H9 (cell line): ENCODE measurements around the gene CDRT4. TPM values are rescaled to one million over a fixed set of nuclear protein-coding genes. Genes with fewer than 3 reads are reported as not detected.

Experiments
- DNase-seq: peaks from one replicate; pipeline ENCODE4 v3.0.0-alpha.2; 2017
- H2AFZ ChIP-seq: one replicate; pipeline ENCODE4 v1.6.1; 2013; ENCODE audit warnings: mild to moderate bottlenecking, low read length, control low read depth, moderate library complexity
- H2AK5ac ChIP-seq: 2 replicates; pipeline ENCODE4 v1.6.1; 2013; ENCODE audit warnings: low read length, control low read depth, mixed read lengths; ENCODE audit not compliant: insufficient read length
- H2BK120ac ChIP-seq: one replicate; pipeline ENCODE4 v1.6.1; 2013; ENCODE audit warnings: low read depth, mild to moderate bottlenecking, low read length, control low read depth, inconsistent platforms; ENCODE audit not compliant: poor library complexity, severe bottlenecking
- H2BK12ac ChIP-seq: 2 replicates; pipeline ENCODE4 v1.6.1; 2013; ENCODE audit warnings: low read length, control low read depth, mixed read lengths, low read depth; ENCODE audit not compliant: insufficient read length
- H2BK15ac ChIP-seq: 2 replicates; pipeline ENCODE4 v1.6.1; 2013; ENCODE audit warnings: low read depth, low read length, control low read depth
- H2BK20ac ChIP-seq: one replicate; pipeline ENCODE4 v1.6.1; 2013; ENCODE audit warnings: low read depth, mild to moderate bottlenecking, low read length, control low read depth, inconsistent platforms; ENCODE audit not compliant: poor library complexity, severe bottlenecking
- H2BK5ac ChIP-seq: 2 replicates; pipeline ENCODE4 v1.6.1; 2013; ENCODE audit warnings: low read length, control low read depth, mixed read lengths; ENCODE audit not compliant: insufficient read length
- H3K14ac ChIP-seq: 2 replicates; pipeline ENCODE4 v1.6.1; 2013; ENCODE audit warnings: low read length, control low read depth; ENCODE audit not compliant: insufficient read depth
- H3K18ac ChIP-seq: 2 replicates; pipeline ENCODE4 v1.6.1; 2013; ENCODE audit warnings: low read depth, mild to moderate bottlenecking, mixed read lengths, low read length, control low read depth; ENCODE audit not compliant: insufficient read length
- H3K23ac ChIP-seq: 2 replicates; pipeline ENCODE4 v1.6.1; 2013; ENCODE audit warnings: low read length, control low read depth, mixed read lengths, low read depth; ENCODE audit not compliant: insufficient read length
- H3K23me2 ChIP-seq: 2 replicates; pipeline ENCODE4 v1.6.1; 2013; ENCODE audit warnings: low read depth, mild to moderate bottlenecking, mixed read lengths, low read length, control low read depth; ENCODE audit not compliant: insufficient read length, poor library complexity, severe bottlenecking
- H3K27ac ChIP-seq: 2 replicates; pipeline ENCODE4 v1.5.1; 2013; ENCODE audit warnings: low read length, control low read depth, mixed read lengths, low read depth; ENCODE audit not compliant: insufficient read length
- H3K27me3 ChIP-seq: 2 replicates; pipeline ENCODE4 v1.6.1; 2013; ENCODE audit warnings: low read length, control low read depth, inconsistent platforms; ENCODE audit not compliant: insufficient read depth
- H3K4ac ChIP-seq: 2 replicates; pipeline ENCODE4 v1.6.1; 2013; ENCODE audit warnings: low read depth, mild to moderate bottlenecking, control low read depth, inconsistent platforms, low read length, moderate library complexity
- H3K4me1 ChIP-seq: 2 replicates; pipeline ENCODE4 v1.6.1; 2013; ENCODE audit warnings: low read length, control low read depth, inconsistent platforms; ENCODE audit not compliant: insufficient read depth
- H3K4me2 ChIP-seq: 2 replicates; pipeline ENCODE4 v1.6.1; 2013; ENCODE audit warnings: low read length, control low read depth, mixed read lengths; ENCODE audit not compliant: insufficient read length, insufficient read depth
- H3K56ac ChIP-seq: 2 replicates; pipeline ENCODE4 v1.6.1; 2013; ENCODE audit warnings: low read depth, mild to moderate bottlenecking, mixed read lengths, low read length, control low read depth; ENCODE audit not compliant: insufficient read length
- H3K79me1 ChIP-seq: 2 replicates; pipeline ENCODE4 v1.6.1; 2013; ENCODE audit warnings: low read depth, mild to moderate bottlenecking, moderate library complexity, low read length, control low read depth, inconsistent platforms; ENCODE audit not compliant: insufficient read depth, poor library complexity, severe bottlenecking
- H3K79me2 ChIP-seq: 2 replicates; pipeline ENCODE4 v1.6.1; 2013; ENCODE audit warnings: low read length, control low read depth, inconsistent platforms; ENCODE audit not compliant: insufficient read depth
- H3K9ac ChIP-seq: 2 replicates; pipeline ENCODE4 v1.6.1; 2013; ENCODE audit warnings: low read length, control low read depth, mixed read lengths; ENCODE audit not compliant: insufficient read length; ENCODE audit errors: extremely low read depth
- H3K9me3 ChIP-seq: one replicate; pipeline ENCODE4 v1.6.1; 2013; ENCODE audit warnings: low read depth, low read length, inconsistent platforms; ENCODE audit not compliant: control insufficient read depth
- H3T11ph ChIP-seq: one replicate; pipeline ENCODE4 v1.6.1; 2013; ENCODE audit warnings: mild to moderate bottlenecking, low read length, control low read depth, inconsistent platforms
- H4K20me1 ChIP-seq: one replicate; pipeline ENCODE4 v1.6.1; 2013; ENCODE audit not compliant: control insufficient read depth, insufficient read length, insufficient read depth
- H4K5ac ChIP-seq: 2 replicates; pipeline ENCODE4 v1.6.1; 2013; ENCODE audit warnings: low read depth, mild to moderate bottlenecking, mixed read lengths, low read length, control low read depth; ENCODE audit not compliant: insufficient read length
- H4K8ac ChIP-seq: replicated peaks from 2 replicates; pipeline ENCODE4 v1.6.1; 2013; ENCODE audit warnings: low read length, control low read depth, mixed read lengths, low read depth; ENCODE audit not compliant: insufficient read length
- H4K91ac ChIP-seq: 2 replicates; pipeline ENCODE4 v1.6.1; 2013; ENCODE audit warnings: low read depth, mild to moderate bottlenecking, moderate library complexity, mixed read lengths, low read length, control low read depth; ENCODE audit not compliant: insufficient read length
- H3K27ac Mint-ChIP-seq, 3 experiments: 2 replicates in 2 of 3; 3 replicates in 1 of 3; pipeline ENCODE4 v1.8.0; 2020 to 2021; ENCODE audit warnings: mixed read lengths in 3 of 3, mild to moderate bottlenecking in 1 of 3, moderate library complexity in 1 of 3
- H3K27me3 Mint-ChIP-seq: 2 replicates; pipeline ENCODE4 v1.8.0; 2021; ENCODE audit warnings: low read depth, mild to moderate bottlenecking, moderate library complexity, mixed read lengths
- H3K36me3 Mint-ChIP-seq, 3 experiments: 2 replicates in 2 of 3; 3 replicates in 1 of 3; pipeline ENCODE4 v1.8.0; 2020 to 2021; ENCODE audit warnings: low read depth in 3 of 3, mixed read lengths in 3 of 3; ENCODE audit not compliant: insufficient read depth in 1 of 3
- H3K4me1 Mint-ChIP-seq, 2 experiments: 2 replicates each; pipeline ENCODE4 v1.8.0; 2020; ENCODE audit warnings: mixed read lengths in 2 of 2
- H3K4me3 Mint-ChIP-seq, 2 experiments: 2 replicates in 1 of 2; 3 replicates in 1 of 2; pipeline ENCODE4 v1.8.0; 2020 to 2021; ENCODE audit warnings: mild to moderate bottlenecking in 2 of 2, mixed read lengths in 2 of 2, moderate library complexity in 1 of 2
- H3K9me3 Mint-ChIP-seq, 2 experiments: 2 replicates in 1 of 2; 3 replicates in 1 of 2; pipeline ENCODE4 v1.8.0; 2020; ENCODE audit warnings: mild to moderate bottlenecking in 2 of 2, mixed read lengths in 2 of 2, moderate library complexity in 1 of 2
- WGBS: extraction: QIAGEN DNeasy Blood & Tissue Kit; methylation state at CpG from one replicate; pipeline ENCODE4 v1.1.7; 2013; ENCODE audit warnings: missing lambda C conversion rate, low lambda C conversion rate, mixed read lengths; ENCODE audit not compliant: insufficient read length; ENCODE audit errors: extremely low coverage; 5-methylcytosine and 5-hydroxymethylcytosine counted together
- total RNA-seq: library from RNA; stranded (reverse); gene quantifications from 2 replicates; pipeline ENCODE4 v1.2.1, GENCODE V29; 2021
- TF ChIP-seq, protein P1 (sequence below): fragments of 200-600 bp; sonication (generic); conservative IDR thresholded peaks from 3 replicates; pipeline ENCODE4 v1.8.0; 2021; ENCODE audit warnings: antibody characterized with exemption, mild to moderate bottlenecking

CDRT4 gene
- total RNA-seq, 1 experiment from 2014 or later: 3.8 TPM

DNA sequence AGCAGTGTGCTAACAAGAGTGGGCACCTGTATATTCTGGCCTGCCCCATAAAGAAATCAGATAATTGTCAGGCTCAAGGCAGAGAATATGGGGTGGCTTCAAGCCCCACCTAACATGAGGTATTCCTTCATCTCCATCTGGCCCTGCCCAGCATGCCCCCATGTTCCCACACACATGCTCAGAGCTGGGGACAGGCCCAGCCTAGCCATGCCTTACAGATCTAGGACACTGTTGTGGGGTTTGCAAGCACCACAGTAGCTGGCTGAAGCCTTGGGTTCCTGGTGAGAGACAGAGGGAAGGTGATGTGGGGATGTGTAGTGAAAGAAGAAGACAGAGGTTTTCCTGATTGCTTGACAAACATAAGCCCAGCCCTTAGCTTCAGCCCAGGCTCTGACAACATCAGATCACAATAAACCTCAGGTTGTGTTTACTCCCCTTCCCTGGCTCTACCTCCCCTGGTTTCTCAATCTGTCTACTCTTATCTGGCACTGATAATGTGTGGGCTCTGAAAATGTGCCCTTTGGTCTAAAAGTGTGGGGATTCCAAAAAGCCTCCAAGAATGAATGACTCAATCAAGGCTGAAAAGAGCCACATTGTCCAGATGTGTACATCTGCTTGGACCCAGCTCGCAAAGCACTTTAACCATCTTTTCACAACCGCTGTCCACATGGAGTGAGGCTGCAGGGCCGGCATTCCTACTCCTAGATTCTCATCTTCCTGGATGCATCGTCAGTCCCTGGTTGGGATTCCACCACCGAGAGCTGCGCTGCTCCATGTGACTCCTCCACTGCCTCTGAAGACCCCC, 34.4 kb downstream of the CDRT4 start:
- H3K27ac Mint-ChIP-seq: no peak overlapping the region

More for the DNA sequence above, 34.4 kb downstream of the CDRT4 start:
- H3K27me3 ChIP-seq: no peaks in the 10 kb centered on the region
- TF ChIP-seq, protein P1, sequence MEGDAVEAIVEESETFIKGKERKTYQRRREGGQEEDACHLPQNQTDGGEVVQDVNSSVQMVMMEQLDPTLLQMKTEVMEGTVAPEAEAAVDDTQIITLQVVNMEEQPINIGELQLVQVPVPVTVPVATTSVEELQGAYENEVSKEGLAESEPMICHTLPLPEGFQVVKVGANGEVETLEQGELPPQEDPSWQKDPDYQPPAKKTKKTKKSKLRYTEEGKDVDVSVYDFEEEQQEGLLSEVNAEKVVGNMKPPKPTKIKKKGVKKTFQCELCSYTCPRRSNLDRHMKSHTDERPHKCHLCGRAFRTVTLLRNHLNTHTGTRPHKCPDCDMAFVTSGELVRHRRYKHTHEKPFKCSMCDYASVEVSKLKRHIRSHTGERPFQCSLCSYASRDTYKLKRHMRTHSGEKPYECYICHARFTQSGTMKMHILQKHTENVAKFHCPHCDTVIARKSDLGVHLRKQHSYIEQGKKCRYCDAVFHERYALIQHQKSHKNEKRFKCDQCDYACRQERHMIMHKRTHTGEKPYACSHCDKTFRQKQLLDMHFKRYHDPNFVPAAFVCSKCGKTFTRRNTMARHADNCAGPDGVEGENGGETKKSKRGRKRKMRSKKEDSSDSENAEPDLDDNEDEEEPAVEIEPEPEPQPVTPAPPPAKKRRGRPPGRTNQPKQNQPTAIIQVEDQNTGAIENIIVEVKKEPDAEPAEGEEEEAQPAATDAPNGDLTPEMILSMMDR: no peak
- no peak overlapping the region for H3K4ac ChIP-seq
- no peak overlapping the region for H3K9ac ChIP-seq
- no peak overlapping the region for H2AFZ ChIP-seq
- no peak overlapping the region; a peak in 1 of 5 replicates for H3K4me3 Mint-ChIP-seq
- H3K9me3 Mint-ChIP-seq: peaks cover 0 to 2% of the 10 kb centered on the region in 2 experiments; a peak in 2 of 5 replicates
- no CpG with 5 or more reads among the region's 6 CpGs for WGBS
- H3K36me3 Mint-ChIP-seq: peaks cover 9 to 21% (median 19%) of the 10 kb centered on the region in 3 experiments; a peak in 6 of 7 replicates
- no peak overlapping the region; the same call in 1 of the 2 replicates for H3K14ac ChIP-seq
- H4K20me1 ChIP-seq: no peaks in the 10 kb centered on the region
- no peak overlapping the region for H2BK5ac ChIP-seq
- H2AK5ac ChIP-seq: no peak overlapping the region
- H4K91ac ChIP-seq: no peak overlapping the region
- H3K79me2 ChIP-seq: no peaks in the 10 kb centered on the region
- H4K8ac ChIP-seq: no peak overlapping the region
- no peak overlapping the region for H2BK120ac ChIP-seq
- no peaks in the 10 kb centered on the region for H3K9me3 ChIP-seq
- H3K4me1 ChIP-seq: no peaks in the 10 kb centered on the region
- H3K56ac ChIP-seq: no peak overlapping the region
- H2BK15ac ChIP-seq: no peak overlapping the region
- H3K23ac ChIP-seq: no peak overlapping the region
- H3K4me2 ChIP-seq: no peak overlapping the region
- no peak overlapping the region for H2BK20ac ChIP-seq
- peaks cover 2 to 7% of the 10 kb centered on the region in 2 experiments; a peak in 2 of 4 replicates for H3K4me1 Mint-ChIP-seq
- H3K27me3 Mint-ChIP-seq: peaks cover 2% of the 10 kb centered on the region; the same call in 1 of the 2 replicates
- H3T11ph ChIP-seq: no peak overlapping the region
- no peak overlapping the region for H4K5ac ChIP-seq
- H2BK12ac ChIP-seq: no peak overlapping the region
- no peak overlapping the region for H3K18ac ChIP-seq
- DNase-seq: no peak
- H3K79me1 ChIP-seq: no peaks in the 10 kb centered on the region
- H3K23me2 ChIP-seq: no peaks in the 10 kb centered on the region
- H3K27ac ChIP-seq: no peak overlapping the region
